Ovary (tissue), 9 donors: ENCODE data around the gene TRMT44. TPM values are rescaled to one million over a fixed set of nuclear protein-coding genes. Genes with fewer than 3 reads are reported as not detected.
A peak's percentile ranks its signal among the peaks of the same experiment; 100 is the strongest.

Experiments used
- DNase-seq, 5 donors: peaks; one replicate each; pipeline ENCODE4 v3.0.0-alpha.2; 2019 to 2020
- H3K27ac ChIP-seq, 2 donors: fragments of 200-600 bp; one replicate each; pipeline versions ENCODE4 v1.5.1 to v1.8.0; 2019 to 2022
- H3K27me3 ChIP-seq: fragments of 200-600 bp; one replicate; pipeline ENCODE4 v1.8.0; 2022
- H3K36me3 ChIP-seq: fragments of 200-600 bp; sonication (generic); one replicate; pipeline ENCODE4 v1.5.1; 2019
- H3K4me1 ChIP-seq: one replicate; pipeline ENCODE4 v1.8.1; 2013; ENCODE audit warnings: mild to moderate bottlenecking, moderate library complexity; ENCODE audit not compliant: insufficient read depth
- H3K4me3 ChIP-seq: fragments of 200-600 bp; sonication (generic); one replicate; pipeline ENCODE4 v1.5.1; 2017
- H3K9me3 ChIP-seq, 2 donors: fragments of 200-600 bp in 1 of 2; sonication (generic) in 1 of 2; one replicate each; pipeline versions ENCODE4 v1.5.1 to v1.8.1; 2013 to 2019; ENCODE audit warnings: mild to moderate bottlenecking in 1 of 2, moderate library complexity in 1 of 2
- EP300 ChIP-seq: sonication (generic); formaldehyde crosslinking; IDR thresholded peaks from one replicate; pipeline ENCODE4 v1.6.1; 2017; ENCODE audit warnings: antibody characterized with exemption
- POLR2A ChIP-seq: fragments of 450-650 bp; IDR thresholded peaks from one replicate; pipeline ENCODE4 v1.6.1; 2017; ENCODE audit warnings: antibody characterized with exemption, mild to moderate bottlenecking, moderate library complexity
- WGBS, 3 donors: extraction: QIAGEN DNeasy Blood & Tissue Kit in 1 of 3; methylation state at CpG; one replicate each; pipeline versions ENCODE4 v1.1.5 to v1.1.7; 2013 to 2017; 5-methylcytosine and 5-hydroxymethylcytosine counted together
- intact Hi-C, 4 donors: fragments of 100-400 bp; cut with DNase I; formaldehyde crosslinking; loops; one replicate each; pipeline versions ENCODE4 v1.11.0 to v1.15.1; 2022 to 2023
- polyA plus RNA-seq, 2 donors: library from polyadenylated mRNA; stranded (reverse); fragments of 200-250 nt in 1 of 2; fragments of 350-450 nt in 1 of 2; fragmentation: Illumina TruSeq in 1 of 2; extraction: RNeasy Lipid Tissue Mini Kit (QIAGEN cat#74804) in 1 of 2; gene quantifications; one replicate each; pipeline ENCODE4 v1.2.3, GENCODE V29; 2013 to 2014
- total RNA-seq, 7 donors: library from RNA; depleted of rRNA in 2 of 7; stranded (reverse); fragments of >200 nt in 2 of 7; fragmentation: NEBNext Ultra II Directional in 3 of 7; extraction: Animal tissue kit (Norgen Biotek cat#: 25700) in 3 of 7; gene quantifications; one replicate each; pipeline versions ENCODE4 v1.1.0 to v1.2.4, GENCODE V29; 2016 to 2023
- TF ChIP-seq, protein P1 (sequence below), 3 donors: fragments of 450-650 bp in 2 of 3; fragments of 200-600 bp in 1 of 3; IDR thresholded peaks; one replicate each; pipeline versions ENCODE4 v1.5.1 to v1.8.0; 2016 to 2022; ENCODE audit warnings: antibody characterized with exemption in 3 of 3, mild to moderate bottlenecking in 1 of 3
- donor health status: DM: no; HTN: no; CAD: no; lungs with moderate emphysema.
- donor health status: DM: no; HTN: no; CAD: no.
- donor health status: Bipolar disorder and iron deficiency.
- donor health status: DM: yes; HTN: yes; CAD: no.
- donor health status: DM: no; HTN: no; CAD: no.
- donor health status: DM: yes; HTN: yes; CAD: no.

Gene TRMT44
- total and polyA plus RNA-seq, 9 donors, result 14.6 to 54.8 (median 32.8) TPM

- Histone ChIP-seq H3K36me3 (no peaks in the 10 kb centered on the region), H3K4me3 (no peak overlapping the region), H3K27me3 (no peaks in the 10 kb centered on the region), H3K27ac (peak overlapping the region in 1 of 2 donors; percentile 95), H3K9me3 (no peaks in the 10 kb centered on the region), H3K4me1 (peaks cover 51% of the 10 kb centered on the region)
- intact Hi-C loops, result loop anchor here in 2 of 4 donors (1.0 to 5.0 kb wide), 2 partner anchors 33 to 35 kb away; no protein-coding TSS in a partner anchor
- 33 to 55% (median 50%) methylated on average over 9 of the region's 9 CpGs for WGBS, 3 donors
- DNase-seq, result peak in 1 of 5 donors; percentile 61
- no peak for TF ChIP-seq EP300
- no peak for TF ChIP-seq POLR2A
- TF ChIP-seq, protein P1, sequence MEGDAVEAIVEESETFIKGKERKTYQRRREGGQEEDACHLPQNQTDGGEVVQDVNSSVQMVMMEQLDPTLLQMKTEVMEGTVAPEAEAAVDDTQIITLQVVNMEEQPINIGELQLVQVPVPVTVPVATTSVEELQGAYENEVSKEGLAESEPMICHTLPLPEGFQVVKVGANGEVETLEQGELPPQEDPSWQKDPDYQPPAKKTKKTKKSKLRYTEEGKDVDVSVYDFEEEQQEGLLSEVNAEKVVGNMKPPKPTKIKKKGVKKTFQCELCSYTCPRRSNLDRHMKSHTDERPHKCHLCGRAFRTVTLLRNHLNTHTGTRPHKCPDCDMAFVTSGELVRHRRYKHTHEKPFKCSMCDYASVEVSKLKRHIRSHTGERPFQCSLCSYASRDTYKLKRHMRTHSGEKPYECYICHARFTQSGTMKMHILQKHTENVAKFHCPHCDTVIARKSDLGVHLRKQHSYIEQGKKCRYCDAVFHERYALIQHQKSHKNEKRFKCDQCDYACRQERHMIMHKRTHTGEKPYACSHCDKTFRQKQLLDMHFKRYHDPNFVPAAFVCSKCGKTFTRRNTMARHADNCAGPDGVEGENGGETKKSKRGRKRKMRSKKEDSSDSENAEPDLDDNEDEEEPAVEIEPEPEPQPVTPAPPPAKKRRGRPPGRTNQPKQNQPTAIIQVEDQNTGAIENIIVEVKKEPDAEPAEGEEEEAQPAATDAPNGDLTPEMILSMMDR (IDR thresholded peaks at IDR 0.05), result no peak
Measured at GRCh38 chr4:8507624-8508023, 67.0 kb downstream of the TRMT44 start.

- DNase-seq, result no peak
- intact Hi-C loops, result loop anchor here in 1 of 4 donors (5.0 kb wide), 1 partner anchor 36 kb away; no protein-coding TSS in a partner anchor
- no peaks in the 10 kb centered on the region for H3K36me3 ChIP-seq
- H3K27ac ChIP-seq, result peak overlapping the region in 1 of 2 donors; percentile 95
- TF ChIP-seq EP300 (no peak), POLR2A (no peak)
- TF ChIP-seq, protein P1 (IDR thresholded peaks at IDR 0.05), result no peak
- no peaks in the 10 kb centered on the region for H3K27me3 ChIP-seq
- 92 to 97% (median 93%) methylated on average over 12 to 13 of the region's 13 CpGs for WGBS, 3 donors
- no peak overlapping the region for H3K4me3 ChIP-seq
- H3K9me3 ChIP-seq, result no peaks in the 10 kb centered on the region
- peaks cover 45% of the 10 kb centered on the region for H3K4me1 ChIP-seq
Measured at GRCh38 chr4:8508266-8508665, 67.7 kb downstream of the TRMT44 start.

DNA sequence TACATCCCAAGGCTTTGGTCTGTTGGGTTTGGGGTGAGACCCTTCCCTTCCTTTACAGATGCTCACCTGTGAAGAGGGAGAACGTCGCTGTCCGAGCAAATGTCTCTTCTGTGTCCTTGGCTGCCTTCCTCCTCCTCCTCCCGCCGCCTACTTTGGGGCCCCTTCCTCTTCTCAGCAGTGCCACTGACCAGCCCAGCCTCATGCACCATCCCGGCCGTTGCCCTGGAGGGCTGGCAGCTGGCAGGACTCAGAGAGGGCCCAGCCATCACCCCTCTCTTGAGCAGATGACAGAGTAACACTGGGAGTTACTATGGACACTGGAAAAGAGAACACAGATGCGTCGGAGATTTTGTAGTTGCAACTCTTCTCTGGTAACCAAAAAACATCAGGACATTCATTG is 68.2 kb downstream of the TRMT44 start:
- TF ChIP-seq POLR2A (no peak), EP300 (no peak)
- TF ChIP-seq, protein P1 (IDR thresholded peaks at IDR 0.05), result no peak
- 81 to 93% (median 90%) methylated on average over 9 of the region's 9 CpGs for WGBS, 3 donors
- peaks cover 41% of the 10 kb centered on the region for H3K4me1 ChIP-seq
- DNase-seq, result no peak
- H3K36me3 ChIP-seq, result no peaks in the 10 kb centered on the region
- no peak overlapping the region for H3K4me3 ChIP-seq
- no peaks in the 10 kb centered on the region for H3K9me3 ChIP-seq
- peak overlapping the region in 1 of 2 donors; percentile 95 for H3K27ac ChIP-seq
- intact Hi-C loops, result loop anchor here in 1 of 4 donors (5.0 kb wide), 1 partner anchor 36 kb away; no protein-coding TSS in a partner anchor
- H3K27me3 ChIP-seq, result no peaks in the 10 kb centered on the region

GRCh38 chr4:8509311-8509950 is 68.9 kb downstream of the TRMT44 start:
- Histone ChIP-seq H3K27ac (no peak overlapping the region), H3K9me3 (no peaks in the 10 kb centered on the region), H3K4me3 (no peak overlapping the region), H3K4me1 (peaks cover 34% of the 10 kb centered on the region), H3K36me3 (no peaks in the 10 kb centered on the region), H3K27me3 (no peaks in the 10 kb centered on the region)
- intact Hi-C loops, result loop anchor here in 1 of 4 donors (5.0 kb wide), 1 partner anchor 37 kb away; no protein-coding TSS in a partner anchor
- WGBS, 3 donors, result 96 to 97% (median 96%) methylated on average over 24 of the region's 24 CpGs
- no peak for DNase-seq
- TF ChIP-seq POLR2A, result no peak
- no peak for TF ChIP-seq EP300
- TF ChIP-seq, protein P1 (IDR thresholded peaks at IDR 0.05), result no peak
